Kidney tubule cell (primary cell): Measurements from ENCODE around the gene BCL11B.

Experiments used
- DNase-seq: peaks from one replicate; pipeline ENCODE4 v3.0.0-alpha.2; 2018; ENCODE audit warnings: low spot score

The BCL11B gene

DNA sequence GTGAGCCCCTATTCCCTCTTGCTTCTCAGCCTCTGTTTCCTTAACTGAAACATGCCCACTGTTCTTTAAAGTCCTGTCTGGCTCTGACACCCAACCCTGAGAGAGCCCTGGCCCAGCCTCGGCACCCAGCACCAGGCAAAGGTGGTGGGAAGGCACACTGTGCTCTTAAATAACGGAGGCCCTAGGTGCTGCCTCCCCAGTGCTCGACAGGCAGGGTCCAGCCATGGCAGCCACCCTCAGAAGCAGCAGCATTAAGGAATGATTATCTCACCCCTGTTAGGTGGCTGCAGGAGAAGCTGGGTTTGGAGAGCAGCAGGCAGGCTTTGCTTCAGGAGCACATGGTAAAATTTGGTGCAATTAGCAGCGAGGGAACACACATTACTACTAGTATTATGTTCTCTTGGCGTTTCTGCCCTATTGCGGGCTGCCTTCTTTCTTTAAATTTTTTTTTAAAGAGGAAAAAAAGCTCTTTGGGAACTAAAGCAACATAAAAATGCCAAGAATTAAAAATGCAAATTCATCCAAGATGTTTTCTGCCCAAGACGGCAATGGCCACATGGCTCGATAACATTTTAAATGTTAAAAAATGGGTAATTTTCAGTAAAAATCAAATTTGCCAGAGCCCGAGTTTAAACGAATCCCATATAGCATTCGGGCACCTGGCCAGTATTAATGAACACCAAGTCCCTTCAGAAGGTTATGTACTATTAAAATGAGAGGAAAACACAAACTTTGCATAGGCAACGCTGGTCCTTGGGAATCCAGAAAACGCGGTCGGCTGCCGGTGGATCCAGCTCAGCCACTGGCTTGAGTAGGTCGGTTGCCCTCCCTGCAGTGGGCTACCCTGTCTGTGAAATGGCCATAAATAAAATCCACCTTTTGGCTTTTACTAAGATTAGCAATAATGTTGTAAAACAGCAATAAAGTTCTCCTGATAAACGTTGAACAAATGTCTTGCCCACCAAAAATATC lies 152.2 kb downstream of the BCL11B start:
- no peak for DNase-seq
